AG04449 (cell line): ENCODE measurements around the gene PAN2.
"Not testable (repeated sequence)": the region's sequence is repeated elsewhere in the genome, so short reads cannot be mapped to it uniquely, and the experiment has no call there.

ENCODE experiments used
- CTCF ChIA-PET: fragments of 350-600 bp; formaldehyde crosslinking; extraction: SDS; loops from one replicate; lab custom pipeline; 2021; ENCODE audit warnings: antibody characterized with exemption; lab: Yijun Ruan, JAX
- POLR2A ChIA-PET: fragments of 400-600, 350-600 bp; formaldehyde crosslinking; extraction: SDS; loops from one replicate; lab custom pipeline; 2020; ENCODE audit warnings: antibody characterized with exemption, inconsistent platforms; lab: Yijun Ruan, JAX
- DNase-seq: peaks from one replicate; pipeline ENCODE4 v3.0.0-alpha.2; 2010; ENCODE audit warnings: low read depth, low spot score
- H3K4me3 ChIP-seq: 2 replicates; pipeline ENCODE4 v1.5.1; 2011; ENCODE audit warnings: low read depth, mild to moderate bottlenecking, control low read depth, low read length
- CTCF ChIP-seq: IDR thresholded peaks from one replicate; pipeline ENCODE4 v1.5.1; 2011; ENCODE audit warnings: mild to moderate bottlenecking, moderate library complexity, low read length, control low read depth, inconsistent platforms; ENCODE audit not compliant: insufficient read depth; ENCODE audit errors: missing control alignments

PAN2 gene

GRCh38 chr12:56336361-56337167 is 2.8 kb upstream of the PAN2 start:
- TF ChIP-seq CTCF: no peak
- POLR2A ChIA-PET: interaction anchor here (0.7 kb wide), 1 partner anchor 21 kb away, joined by 3 read pairs; the partner anchor contains the start of gene CNPY2
- H3K4me3 ChIP-seq: no peak overlapping the region

GRCh38 chr12:56335527-56335926 is 1.7 kb upstream of the PAN2 start:
- POLR2A ChIA-PET: interaction anchor here (0.5 to 0.7 kb wide), 2 partner anchors 12 to 20 kb away, joined by 3 read pairs; partner anchors contain the start of gene CNPY2

More at GRCh38 chr12:56336361-56337167, 2.8 kb upstream of the PAN2 start:
- no peak for DNase-seq
- CTCF ChIA-PET: interaction anchor here (1.1 to 1.2 kb wide), 2 partner anchors 127 kb away, joined by 3 read pairs; no protein-coding TSS in a partner anchor

GRCh38 chr12:56334490-56334793 is 642 bp upstream of the PAN2 start:
- ChIA-PET CTCF (interaction anchor here (0.7 to 2.0 kb wide), 5 partner anchors 10 to 26 kb away, joined by 3 to 14 read pairs (median 5); partner anchors contain the start of gene STAT2), POLR2A (interaction anchor here (1.5 kb wide), 1 partner anchor 26 kb away, joined by 4 read pairs; the partner anchor contains the start of gene STAT2)
- TF ChIP-seq CTCF: no peak
- no peak for DNase-seq
- peak overlapping the region; percentile 67 for H3K4me3 ChIP-seq

More at GRCh38 chr12:56335527-56335926, 1.7 kb upstream of the PAN2 start:
- not testable (repeated sequence) for DNase-seq, H3K4me3 ChIP-seq
- CTCF ChIA-PET: interaction anchor here (1.1 kb wide), 1 partner anchor 128 kb away, joined by 3 read pairs; no protein-coding TSS in a partner anchor

GRCh38 chr12:56333197-56333678 is 562 bp downstream of the PAN2 start:
- no peak for DNase-seq
- H3K4me3 ChIP-seq: peak overlapping the region; percentile 67
- ChIA-PET POLR2A (interaction anchor here (0.7 to 1.5 kb wide), 7 partner anchors 9 to 131 kb away, joined by 3 to 5 read pairs (median 3); partner anchors contain the start of genes CNPY2 and STAT2), CTCF (interaction anchor here (0.9 to 2.0 kb wide), 8 partner anchors 9 to 136 kb away, joined by 3 to 14 read pairs (median 4); no protein-coding TSS in a partner anchor)
- TF ChIP-seq CTCF: no peak

- POLR2A ChIA-PET: interaction anchor here (0.8 to 1.0 kb wide), 2 partner anchors 16 to 17 kb away, joined by 3 to 5 read pairs; partner anchors contain the start of gene CNPY2
- CTCF ChIA-PET: interaction anchor here (0.9 to 2.0 kb wide), 7 partner anchors 8 to 136 kb away, joined by 3 to 14 read pairs (median 4); no protein-coding TSS in a partner anchor
- DNase-seq: no peak
These were observed 1.1 kb downstream of the PAN2 start for GRCh38 chr12:56332512-56333196.

More at GRCh38 chr12:56332512-56333196, 1.1 kb downstream of the PAN2 start:
- no peak for TF ChIP-seq CTCF
- H3K4me3 ChIP-seq: peak overlapping the region; percentile 67
